Peyer's patch (tissue), 4 donors: ENCODE measurements around the gene RNF149. TPM values are rescaled to one million over a fixed set of nuclear protein-coding genes. Genes with fewer than 3 reads are reported as not detected.

Source experiments
- DNase-seq, 3 donors: peaks; one replicate each; pipeline ENCODE4 v3.0.0-alpha.2; 2017 to 2019
- H3K27ac ChIP-seq, 4 donors: fragments of 200-600 bp; sonication (generic); one replicate each; pipeline ENCODE4 v1.5.1; 2016 to 2019
- H3K27me3 ChIP-seq, 2 donors: fragments of 200-600 bp; sonication (generic); one replicate each; pipeline ENCODE4 v1.5.1; 2019
- H3K36me3 ChIP-seq, 3 donors: fragments of 200-600 bp; sonication (generic); one replicate each; pipeline ENCODE4 v1.5.1; 2016 to 2019
- H3K4me1 ChIP-seq, 4 donors: fragments of 200-600 bp; sonication (generic); one replicate each; pipeline ENCODE4 v1.5.1; 2016 to 2019
- H3K4me3 ChIP-seq, 4 donors: fragments of 200-600 bp; sonication (generic); 1 replicate in 3 of 4; 2 replicates in 1 of 4; pipeline ENCODE4 v1.5.1; 2016 to 2019; ENCODE audit warnings: mild to moderate bottlenecking in 1 of 4
- H3K9me3 ChIP-seq, 4 donors: fragments of 200-600 bp; sonication (generic); one replicate each; pipeline ENCODE4 v1.5.1; 2016 to 2019; ENCODE audit warnings: mild to moderate bottlenecking in 1 of 4
- POLR2A ChIP-seq, 2 donors: fragments of 450-650 bp; IDR thresholded peaks; one replicate each; pipeline ENCODE4 v1.5.1; 2017; ENCODE audit warnings: antibody characterized with exemption in 2 of 2, mild to moderate bottlenecking in 2 of 2, moderate library complexity in 2 of 2
- total RNA-seq, 4 donors: library from RNA; depleted of rRNA; stranded (reverse); fragments of >200 nt; gene quantifications; one replicate each; pipeline ENCODE4 v1.1.0, GENCODE V29; 2016
- TF ChIP-seq, protein P1 (sequence below), 6 experiments: fragments of 450-650 bp in 4 of 6; fragments of 200-600 bp in 2 of 6; sonication (generic) in 1 of 6; IDR thresholded peaks; one replicate each; pipeline ENCODE4 v1.5.1; 2017 to 2019; ENCODE audit warnings: antibody characterized with exemption in 6 of 6, mild to moderate bottlenecking in 3 of 6, moderate library complexity in 1 of 6

The RNF149 gene
- total RNA-seq, 4 donors from 2014 or later: 61.1 to 86.2 (median 70.5) TPM

DNA sequence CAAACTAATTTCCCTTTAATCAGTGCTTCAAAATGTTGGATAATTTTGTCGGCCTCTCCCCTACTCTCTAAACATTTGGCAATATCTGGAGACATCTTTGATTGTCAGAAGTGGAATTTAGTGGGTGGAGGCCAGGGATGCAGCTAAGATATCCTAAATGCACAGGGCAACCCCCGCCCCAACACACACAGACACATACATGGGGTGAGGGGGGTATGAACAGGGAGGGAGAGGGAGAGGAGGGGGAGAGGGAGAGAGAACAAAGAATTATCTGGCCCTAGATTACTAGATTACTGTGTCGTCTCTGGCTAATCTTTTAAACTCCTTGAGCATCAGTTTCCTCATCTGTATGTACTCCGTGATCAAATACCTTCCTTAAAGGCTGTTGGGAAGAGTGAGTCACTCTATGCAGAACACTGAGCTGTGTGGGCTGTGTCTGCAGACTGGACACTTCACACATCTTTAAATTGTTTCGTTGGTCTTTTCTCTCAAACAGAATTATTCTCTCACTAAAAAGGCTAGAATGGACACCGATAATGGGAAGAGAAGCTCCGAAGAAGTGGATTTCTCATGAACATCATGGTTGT is 2.9 kb downstream of the RNF149 start:
- Histone ChIP-seq H3K4me3 (peak overlapping the region in 3 of 4 donors; percentile 90 to 94 (median 94)), H3K4me1 (peaks cover 0 to 41% (median 2%) of the 10 kb centered on the region in 4 donors), H3K36me3 (peaks cover 0 to 3% (median 0%) of the 10 kb centered on the region in 3 donors), H3K27ac (peak overlapping the region in 2 of 4 donors; percentile 92 to 93), H3K9me3 (no peaks in the 10 kb centered on the region), H3K27me3 (no peaks in the 10 kb centered on the region)
- DNase-seq: no peak
- no peak for TF ChIP-seq POLR2A (IDR thresholded peaks at IDR 0.05)
- TF ChIP-seq, protein P1, sequence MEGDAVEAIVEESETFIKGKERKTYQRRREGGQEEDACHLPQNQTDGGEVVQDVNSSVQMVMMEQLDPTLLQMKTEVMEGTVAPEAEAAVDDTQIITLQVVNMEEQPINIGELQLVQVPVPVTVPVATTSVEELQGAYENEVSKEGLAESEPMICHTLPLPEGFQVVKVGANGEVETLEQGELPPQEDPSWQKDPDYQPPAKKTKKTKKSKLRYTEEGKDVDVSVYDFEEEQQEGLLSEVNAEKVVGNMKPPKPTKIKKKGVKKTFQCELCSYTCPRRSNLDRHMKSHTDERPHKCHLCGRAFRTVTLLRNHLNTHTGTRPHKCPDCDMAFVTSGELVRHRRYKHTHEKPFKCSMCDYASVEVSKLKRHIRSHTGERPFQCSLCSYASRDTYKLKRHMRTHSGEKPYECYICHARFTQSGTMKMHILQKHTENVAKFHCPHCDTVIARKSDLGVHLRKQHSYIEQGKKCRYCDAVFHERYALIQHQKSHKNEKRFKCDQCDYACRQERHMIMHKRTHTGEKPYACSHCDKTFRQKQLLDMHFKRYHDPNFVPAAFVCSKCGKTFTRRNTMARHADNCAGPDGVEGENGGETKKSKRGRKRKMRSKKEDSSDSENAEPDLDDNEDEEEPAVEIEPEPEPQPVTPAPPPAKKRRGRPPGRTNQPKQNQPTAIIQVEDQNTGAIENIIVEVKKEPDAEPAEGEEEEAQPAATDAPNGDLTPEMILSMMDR (IDR thresholded peaks at IDR 0.05): no peak

- H3K9me3 ChIP-seq: no peaks in the 10 kb centered on the region
- H3K36me3 ChIP-seq: peaks cover 0 to 3% (median 0%) of the 10 kb centered on the region in 3 donors
- no peaks in the 10 kb centered on the region for H3K27me3 ChIP-seq
- DNase-seq: no peak
- TF ChIP-seq, protein P1 (IDR thresholded peaks at IDR 0.05): no peak
- TF ChIP-seq POLR2A (IDR thresholded peaks at IDR 0.05): no peak
- peak overlapping the region in 2 of 4 donors; percentile 90 to 94 for H3K4me3 ChIP-seq
- H3K27ac ChIP-seq: no peak overlapping the region
- H3K4me1 ChIP-seq: peaks cover 0 to 43% (median 4%) of the 10 kb centered on the region in 4 donors
Observed at GRCh38 chr2:101305035-101305434, 3.5 kb downstream of the RNF149 start.

DNA sequence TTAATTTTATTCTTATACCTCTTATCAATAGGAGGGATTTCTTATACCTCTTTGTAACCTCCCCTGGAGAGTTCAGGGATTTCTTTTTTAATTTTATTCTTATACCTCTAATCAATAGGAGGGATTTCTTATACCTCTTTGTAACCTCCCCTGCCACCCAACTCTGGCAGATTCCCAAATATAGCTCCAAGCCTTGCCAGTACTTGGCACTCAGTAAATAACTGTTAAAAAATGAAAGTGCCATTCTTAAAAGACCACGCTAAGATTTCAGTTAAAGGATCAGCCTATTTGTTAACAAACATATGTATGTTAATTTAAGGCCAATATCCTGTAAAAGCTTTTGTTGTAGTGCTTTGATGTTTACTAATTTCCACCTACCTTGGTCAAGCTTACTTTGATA is 4.8 kb downstream of the RNF149 start:
- peaks cover 0 to 3% (median 0%) of the 10 kb centered on the region in 3 donors for H3K36me3 ChIP-seq
- TF ChIP-seq, protein P1 (IDR thresholded peaks at IDR 0.05): no peak
- TF ChIP-seq POLR2A (IDR thresholded peaks at IDR 0.05): no peak
- no peaks in the 10 kb centered on the region for H3K9me3 ChIP-seq
- H3K4me1 ChIP-seq: peaks cover 0 to 43% (median 5%) of the 10 kb centered on the region in 4 donors
- H3K27me3 ChIP-seq: no peaks in the 10 kb centered on the region
- DNase-seq: no peak
- no peak overlapping the region for H3K4me3 ChIP-seq
- no peak overlapping the region for H3K27ac ChIP-seq

DNA sequence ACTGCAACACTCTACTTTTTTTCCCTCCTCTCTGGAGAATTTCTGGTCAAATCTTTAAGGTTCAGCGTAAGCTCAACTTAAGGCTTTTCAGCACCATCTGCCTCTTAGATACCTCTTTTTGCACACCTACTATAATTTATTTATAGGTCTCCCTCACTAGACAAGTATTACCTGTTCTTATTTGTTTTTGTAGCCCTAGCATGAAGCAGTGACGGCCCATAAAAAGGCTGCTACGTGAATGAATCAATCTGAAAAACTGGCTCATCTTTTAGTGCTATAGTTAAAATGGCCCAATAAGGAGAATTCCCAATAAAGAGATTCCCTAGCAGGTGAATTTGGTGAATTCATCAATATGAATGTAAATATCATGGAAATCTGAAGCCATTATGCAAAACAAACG is 6.5 kb downstream of the RNF149 start:
- H3K36me3 ChIP-seq: peaks cover 0 to 3% (median 0%) of the 10 kb centered on the region in 3 donors
- no peaks in the 10 kb centered on the region for H3K27me3 ChIP-seq
- H3K4me3 ChIP-seq: no peak overlapping the region
- H3K4me1 ChIP-seq: peaks cover 0 to 43% (median 5%) of the 10 kb centered on the region in 4 donors
- no peak overlapping the region for H3K27ac ChIP-seq
- DNase-seq: no peak
- TF ChIP-seq POLR2A (IDR thresholded peaks at IDR 0.05): no peak
- TF ChIP-seq, protein P1 (IDR thresholded peaks at IDR 0.05): no peak
- no peaks in the 10 kb centered on the region for H3K9me3 ChIP-seq

- Histone ChIP-seq H3K9me3 (no peaks in the 10 kb centered on the region), H3K27me3 (no peaks in the 10 kb centered on the region), H3K4me3 (no peak overlapping the region), H3K27ac (no peak overlapping the region), H3K36me3 (peaks cover 0 to 3% (median 0%) of the 10 kb centered on the region in 3 donors), H3K4me1 (peaks cover 0 to 36% (median 5%) of the 10 kb centered on the region in 4 donors)
- no peak for TF ChIP-seq POLR2A (IDR thresholded peaks at IDR 0.05)
- TF ChIP-seq, protein P1 (IDR thresholded peaks at IDR 0.05): no peak
- no peak for DNase-seq
Observed at GRCh38 chr2:101300836-101301235, 7.7 kb downstream of the RNF149 start.
